Stimulated activated naive CD8-positive, alpha-beta T cell treated with anti-CD3 and anti-CD28 coated beads, Interleukin-15, amount 100 ng/mL, for 72 hours (primary cell): ENCODE data around the gene SAYSD1.

Experiments used
- ATAC-seq: fragments of 150-1000 bp; cut with Tn5 transposase; 2 replicates; pipeline ENCODE4 v1.10.0; 2021; ENCODE audit warnings: mild to moderate bottlenecking, moderate library complexity
- DNase-seq, 2 donors: peaks; one replicate each; pipeline ENCODE4 v3.0.0; 2021 to 2022
- H3K27ac Mint-ChIP-seq, 2 donors: one replicate each; pipeline ENCODE4 v1.8.0; 2022; ENCODE audit warnings: mild to moderate bottlenecking in 2 of 2, mixed read lengths in 2 of 2, moderate library complexity in 2 of 2
- H3K27me3 Mint-ChIP-seq: one replicate; pipeline ENCODE4 v1.8.0; 2022; ENCODE audit warnings: mixed read lengths
- H3K4me1 Mint-ChIP-seq: one replicate; pipeline ENCODE4 v1.8.0; 2022; ENCODE audit warnings: mild to moderate bottlenecking, mixed read lengths
- H3K4me3 Mint-ChIP-seq, 2 donors: one replicate each; pipeline ENCODE4 v1.8.0; 2022; ENCODE audit warnings: mild to moderate bottlenecking in 2 of 2, mixed read lengths in 2 of 2, moderate library complexity in 1 of 2
- H3K9me3 Mint-ChIP-seq, 2 donors: one replicate each; pipeline ENCODE4 v1.8.0; 2022; ENCODE audit warnings: mixed read lengths in 2 of 2

Gene SAYSD1

GRCh38 chr6:39059496-39060310 lies 55.3 kb downstream of the SAYSD1 start:
- Mint-ChIP-seq H3K4me1 (peaks cover 9% of the 10 kb centered on the region), H3K27me3 (peaks cover 33% of the 10 kb centered on the region)

GRCh38 chr6:39058471-39059147 lies 56.4 kb downstream of the SAYSD1 start:
- ATAC-seq (no peak), DNase-seq (no peak)
- Mint-ChIP-seq H3K4me3 (no peak overlapping the region), H3K4me1 (peaks cover 11% of the 10 kb centered on the region), H3K9me3 (no peaks in the 10 kb centered on the region), H3K27me3 (peaks cover 37% of the 10 kb centered on the region), H3K27ac (peak overlapping the region in 1 of 2 donors; percentile 7)

More at GRCh38 chr6:39059496-39060310, 55.3 kb downstream of the SAYSD1 start:
- Mint-ChIP-seq H3K27ac (no peak overlapping the region), H3K9me3 (no peaks in the 10 kb centered on the region), H3K4me3 (no peak overlapping the region)
- no peak for ATAC-seq
- DNase-seq, result no peak

GRCh38 chr6:39057251-39058155 lies 57.5 kb downstream of the SAYSD1 start:
- Mint-ChIP-seq H3K4me3 (no peak overlapping the region), H3K27me3 (peaks cover 49% of the 10 kb centered on the region), H3K27ac (no peak overlapping the region), H3K9me3 (no peaks in the 10 kb centered on the region), H3K4me1 (peaks cover 21% of the 10 kb centered on the region)
- ATAC-seq, result no peak
- DNase-seq, result no peak

DNA sequence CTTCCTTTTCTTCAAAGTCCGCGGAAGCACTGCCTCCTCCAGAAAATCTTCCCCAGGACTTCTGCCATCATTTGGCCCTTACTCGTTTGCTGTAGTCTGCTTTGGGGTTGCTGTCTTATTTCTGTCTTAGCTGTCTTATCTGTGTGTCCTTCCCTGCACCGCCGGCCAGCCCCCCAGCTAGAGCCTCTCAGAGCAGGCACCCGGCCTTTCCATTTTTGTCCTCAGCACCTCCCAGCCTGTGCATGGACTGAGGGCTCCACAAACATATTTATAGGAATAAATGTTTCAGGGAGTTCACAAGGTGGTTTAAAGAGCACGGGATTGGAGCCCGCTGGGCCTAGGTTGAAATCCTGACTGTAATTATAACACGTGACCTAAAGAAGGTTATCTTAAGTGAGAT lies 58.3 kb downstream of the SAYSD1 start:
- H3K4me3 Mint-ChIP-seq, result no peak overlapping the region
- no peak overlapping the region for H3K27ac Mint-ChIP-seq

DNA sequence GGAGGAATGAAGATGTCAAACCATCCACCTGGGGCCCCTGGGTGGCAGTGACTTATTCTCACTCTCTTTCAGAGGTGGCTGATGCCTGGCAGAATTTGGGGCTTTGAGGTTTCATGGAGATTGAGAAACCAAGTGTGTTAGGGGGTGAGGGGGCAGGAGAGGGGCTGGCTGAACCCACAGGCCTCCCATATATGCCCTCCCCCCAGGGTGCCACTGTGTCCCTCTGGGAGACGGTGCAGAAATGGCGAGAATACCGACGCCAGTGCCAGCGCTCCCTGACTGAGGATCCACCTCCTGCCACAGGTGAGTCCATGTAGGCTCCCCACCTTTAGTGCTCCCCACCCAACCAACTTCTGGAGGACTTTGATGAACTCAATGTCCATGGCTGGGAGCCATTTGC lies 58.8 kb downstream of the SAYSD1 start:
- DNase-seq, result no peak
- ATAC-seq, result no peak

More for the DNA sequence above, 58.3 kb downstream of the SAYSD1 start:
- Mint-ChIP-seq H3K27me3 (peaks cover 55% of the 10 kb centered on the region), H3K4me1 (peaks cover 26% of the 10 kb centered on the region), H3K9me3 (no peaks in the 10 kb centered on the region)
- ATAC-seq (no peak), DNase-seq (no peak)

DNA sequence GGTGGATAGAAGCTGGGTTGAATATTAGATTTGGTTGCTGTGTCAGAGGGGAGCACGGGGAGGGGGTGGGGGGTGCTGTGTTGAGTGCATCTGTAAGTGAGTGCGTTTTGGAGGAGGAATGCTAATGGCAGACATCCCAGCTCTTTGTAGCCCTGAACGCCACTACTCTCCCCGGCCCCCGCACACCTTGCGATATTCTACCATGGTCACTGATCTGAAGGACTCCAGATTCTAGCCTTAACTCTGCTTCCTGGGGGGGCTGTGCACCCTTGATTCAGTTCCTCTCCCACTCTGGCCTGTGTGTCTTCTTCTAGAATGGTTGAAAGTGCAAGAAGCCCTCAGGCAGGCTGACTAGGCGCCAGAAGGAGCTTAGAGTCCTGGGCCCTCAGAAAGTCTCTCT lies 59.3 kb downstream of the SAYSD1 start:
- Mint-ChIP-seq H3K4me3 (no peak overlapping the region), H3K4me1 (peaks cover 27% of the 10 kb centered on the region), H3K27me3 (peaks cover 49% of the 10 kb centered on the region), H3K9me3 (no peaks in the 10 kb centered on the region), H3K27ac (no peak overlapping the region)
- ATAC-seq (no peak), DNase-seq (no peak)

More for the DNA sequence above, 58.8 kb downstream of the SAYSD1 start:
- H3K27ac Mint-ChIP-seq, result no peak overlapping the region
- peaks cover 55% of the 10 kb centered on the region for H3K27me3 Mint-ChIP-seq
- H3K9me3 Mint-ChIP-seq, result no peaks in the 10 kb centered on the region
- H3K4me3 Mint-ChIP-seq, result no peak overlapping the region
- peaks cover 27% of the 10 kb centered on the region for H3K4me1 Mint-ChIP-seq

DNA sequence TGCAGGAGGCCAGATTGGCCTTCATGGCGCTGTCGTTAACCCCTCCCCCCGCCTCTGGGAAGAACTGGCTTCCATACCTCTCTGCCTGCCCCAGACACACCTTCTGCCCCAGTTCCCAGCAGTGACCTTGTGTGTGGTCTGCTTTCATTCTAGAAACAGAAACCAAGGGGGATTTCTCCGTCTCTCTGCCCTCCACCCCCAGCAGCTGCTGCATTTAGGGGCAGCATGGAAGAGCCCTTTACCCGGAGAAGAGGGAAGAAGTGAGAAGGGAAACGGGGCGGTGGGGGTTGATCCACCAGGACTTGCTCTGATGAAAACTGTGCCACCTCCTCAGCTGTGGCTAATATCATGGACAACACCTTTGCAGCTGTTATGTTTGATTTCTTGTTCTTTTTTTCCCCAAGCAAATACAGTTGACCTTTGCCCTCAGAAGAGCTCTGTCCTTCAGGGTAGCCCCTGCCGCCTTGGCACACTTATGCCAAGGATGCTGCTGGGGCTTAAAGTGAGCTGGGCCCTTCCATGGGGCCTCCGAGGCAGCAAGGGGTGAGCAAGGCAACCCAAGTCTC lies 60.3 kb downstream of the SAYSD1 start:
- H3K27ac Mint-ChIP-seq, result no peak overlapping the region
- H3K27me3 Mint-ChIP-seq, result peaks cover 49% of the 10 kb centered on the region
- no peaks in the 10 kb centered on the region for H3K9me3 Mint-ChIP-seq
- H3K4me1 Mint-ChIP-seq, result peaks cover 37% of the 10 kb centered on the region
- no peak for ATAC-seq
- no peak for DNase-seq
- H3K4me3 Mint-ChIP-seq, result no peak overlapping the region
